SH-SY5Y (cell line): ENCODE data around the gene STX16.

Experiments used
- GATA2 ChIP-seq: IDR thresholded peaks from 2 replicates; pipeline ENCODE4 v1.6.1; 2011; ENCODE audit warnings: mild to moderate bottlenecking, low read depth, low read length
- GATA3 ChIP-seq: IDR thresholded peaks from 2 replicates; pipeline ENCODE4 v1.6.1; 2011; ENCODE audit warnings: low read depth, mild to moderate bottlenecking, low read length, moderate library complexity

GRCh38 chr20:58668901-58669286 is 17.8 kb downstream of the STX16 start:
- TF ChIP-seq GATA3, result no peak
- TF ChIP-seq GATA2, result no peak
